NCI-H748 treated with DMSO at 0.1 percent for 48 hours (cell line): ENCODE data around the gene KCNQ5.

Experiments
- DNase-seq: peaks from one replicate; lab custom pipeline; 2025; lab: John Stamatoyannopoulos, UW

Gene KCNQ5

GRCh38 chr6:73054958-73055357 is 433.1 kb downstream of the KCNQ5 start:
- DNase-seq: no peak

- no peak for DNase-seq
Observed at GRCh38 chr6:73058736-73059135, 436.9 kb downstream of the KCNQ5 start.

- no peak for DNase-seq
Observed at GRCh38 chr6:73062130-73062529, 440.3 kb downstream of the KCNQ5 start.

GRCh38 chr6:73062837-73063236 is 441.0 kb downstream of the KCNQ5 start:
- no peak for DNase-seq

GRCh38 chr6:73064266-73064665 is 442.4 kb downstream of the KCNQ5 start:
- no peak for DNase-seq

GRCh38 chr6:73073238-73073637 is 451.4 kb downstream of the KCNQ5 start:
- no peak for DNase-seq

GRCh38 chr6:73074175-73074574 is 452.3 kb downstream of the KCNQ5 start:
- no peak for DNase-seq

- DNase-seq: no peak
Observed at GRCh38 chr6:73076211-73076954, 454.5 kb downstream of the KCNQ5 start.

GRCh38 chr6:73078333-73078862 is 456.5 kb downstream of the KCNQ5 start:
- no peak for DNase-seq

GRCh38 chr6:73078908-73079610 is 457.2 kb downstream of the KCNQ5 start:
- DNase-seq: no peak

- no peak for DNase-seq
Observed at GRCh38 chr6:73079611-73079955, 457.7 kb downstream of the KCNQ5 start.

GRCh38 chr6:73079978-73080377 is 458.1 kb downstream of the KCNQ5 start:
- no peak for DNase-seq

GRCh38 chr6:73081955-73082354 is 460.1 kb downstream of the KCNQ5 start:
- no peak for DNase-seq

GRCh38 chr6:73083886-73084285 is 462.0 kb downstream of the KCNQ5 start:
- no peak for DNase-seq

- DNase-seq: no peak
Observed at GRCh38 chr6:73085443-73085871, 463.6 kb downstream of the KCNQ5 start.

- DNase-seq: no peak
Observed at GRCh38 chr6:73086726-73087125, 464.9 kb downstream of the KCNQ5 start.

GRCh38 chr6:73088138-73088813 is 466.4 kb downstream of the KCNQ5 start:
- DNase-seq: no peak

- DNase-seq: no peak
Observed at GRCh38 chr6:73104921-73105320, 483.1 kb downstream of the KCNQ5 start.

GRCh38 chr6:73107016-73107415 is 485.2 kb downstream of the KCNQ5 start:
- DNase-seq: no peak

- DNase-seq: no peak
Observed at GRCh38 chr6:73108949-73109348, 487.1 kb downstream of the KCNQ5 start.

- DNase-seq: no peak
Observed at GRCh38 chr6:73109659-73110058, 487.8 kb downstream of the KCNQ5 start.

GRCh38 chr6:73116330-73116729 is 494.5 kb downstream of the KCNQ5 start:
- no peak for DNase-seq
